Peyer's patch (tissue), 4 donors: Measurements from ENCODE around the gene TNFAIP8L2. TPM values are rescaled to one million over a fixed set of nuclear protein-coding genes. Genes with fewer than 3 reads are reported as not detected.

Experiments
- DNase-seq, 3 donors: peaks; one replicate each; pipeline ENCODE4 v3.0.0-alpha.2; 2017 to 2019
- H3K27ac ChIP-seq, 4 donors: fragments of 200-600 bp; sonication (generic); one replicate each; pipeline ENCODE4 v1.5.1; 2016 to 2019
- H3K27me3 ChIP-seq, 2 donors: fragments of 200-600 bp; sonication (generic); one replicate each; pipeline ENCODE4 v1.5.1; 2019
- H3K36me3 ChIP-seq, 3 donors: fragments of 200-600 bp; sonication (generic); one replicate each; pipeline ENCODE4 v1.5.1; 2016 to 2019
- H3K4me1 ChIP-seq, 4 donors: fragments of 200-600 bp; sonication (generic); one replicate each; pipeline ENCODE4 v1.5.1; 2016 to 2019
- H3K4me3 ChIP-seq, 4 donors: fragments of 200-600 bp; sonication (generic); 1 replicate in 3 of 4; 2 replicates in 1 of 4; pipeline ENCODE4 v1.5.1; 2016 to 2019; ENCODE audit warnings: mild to moderate bottlenecking in 1 of 4
- H3K9me3 ChIP-seq, 4 donors: fragments of 200-600 bp; sonication (generic); one replicate each; pipeline ENCODE4 v1.5.1; 2016 to 2019; ENCODE audit warnings: mild to moderate bottlenecking in 1 of 4
- CTCF ChIP-seq, 6 experiments: fragments of 450-650 bp in 4 of 6; fragments of 200-600 bp in 2 of 6; sonication (generic) in 1 of 6; IDR thresholded peaks; one replicate each; pipeline ENCODE4 v1.5.1; 2017 to 2019; ENCODE audit warnings: antibody characterized with exemption in 6 of 6, mild to moderate bottlenecking in 3 of 6, moderate library complexity in 1 of 6
- POLR2A ChIP-seq, 2 donors: fragments of 450-650 bp; IDR thresholded peaks; one replicate each; pipeline ENCODE4 v1.5.1; 2017; ENCODE audit warnings: antibody characterized with exemption in 2 of 2, mild to moderate bottlenecking in 2 of 2, moderate library complexity in 2 of 2
- total RNA-seq, 4 donors: library from RNA; depleted of rRNA; stranded (reverse); fragments of >200 nt; gene quantifications; one replicate each; pipeline ENCODE4 v1.1.0, GENCODE V29; 2016

The TNFAIP8L2 gene
- total RNA-seq, 4 donors from 2014 or later = 4.0 to 6.6 TPM; not detected in 2

- Histone ChIP-seq H3K9me3 (no peaks in the 10 kb centered on the region), H3K4me1 (peaks cover 0 to 10% (median 0%) of the 10 kb centered on the region in 4 donors), H3K36me3 (peaks cover 0 to 30% (median 0%) of the 10 kb centered on the region in 3 donors), H3K4me3 (no peak overlapping the region), H3K27ac (no peak overlapping the region), H3K27me3 (no peaks in the 10 kb centered on the region)
- DNase-seq = no peak
- TF ChIP-seq POLR2A (IDR thresholded peaks at IDR 0.05) (no peak), CTCF (IDR thresholded peaks at IDR 0.05) (no peak)
These were observed 2.9 kb downstream of the TNFAIP8L2 start for GRCh38 chr1:151159373-151159772.

GRCh38 chr1:151164732-151165280, 8.4 kb downstream of the TNFAIP8L2 start:
- TF ChIP-seq POLR2A (IDR thresholded peaks at IDR 0.05) = no peak
- no peak for TF ChIP-seq CTCF (IDR thresholded peaks at IDR 0.05)
- H3K9me3 ChIP-seq = no peaks in the 10 kb centered on the region
- H3K27ac ChIP-seq = peak overlapping the region; percentile 79 to 84 (median 82)
- H3K36me3 ChIP-seq = peaks cover 0 to 33% (median 0%) of the 10 kb centered on the region in 3 donors
- peak overlapping the region; percentile 74 to 88 (median 77) for H3K4me3 ChIP-seq
- H3K27me3 ChIP-seq = no peaks in the 10 kb centered on the region
- no peak for DNase-seq
- H3K4me1 ChIP-seq = peaks cover 0 to 19% (median 8%) of the 10 kb centered on the region in 4 donors

- H3K27ac ChIP-seq = peak overlapping the region; percentile 79 to 84 (median 82)
- peak in 2 of 3 donors; percentile 59 to 61 for DNase-seq
- no peaks in the 10 kb centered on the region for H3K9me3 ChIP-seq
- no peaks in the 10 kb centered on the region for H3K27me3 ChIP-seq
- peaks cover 0 to 19% (median 8%) of the 10 kb centered on the region in 4 donors for H3K4me1 ChIP-seq
- peaks cover 0 to 36% (median 0%) of the 10 kb centered on the region in 3 donors for H3K36me3 ChIP-seq
- TF ChIP-seq CTCF (IDR thresholded peaks at IDR 0.05) (no peak), POLR2A (IDR thresholded peaks at IDR 0.05) (no peak)
- H3K4me3 ChIP-seq = peak overlapping the region; percentile 74 to 88 (median 77)
These were observed 8.9 kb downstream of the TNFAIP8L2 start for GRCh38 chr1:151165281-151165737.

- TF ChIP-seq CTCF (IDR thresholded peaks at IDR 0.05) (peak in 4 of 6 experiments; percentile 33 to 54 (median 38)), POLR2A (IDR thresholded peaks at IDR 0.05) (peak; percentile 9 to 50)
- H3K4me1 ChIP-seq = peaks cover 0 to 19% (median 8%) of the 10 kb centered on the region in 4 donors
- H3K27me3 ChIP-seq = no peaks in the 10 kb centered on the region
- H3K27ac ChIP-seq = peak within 1 kb of the TSS; percentile 79 to 84 (median 82)
- DNase-seq = peak; percentile 95 to 99 (median 96)
- no peaks in the 10 kb centered on the region for H3K9me3 ChIP-seq
- peaks cover 0 to 34% (median 0%) of the 10 kb centered on the region in 3 donors for H3K36me3 ChIP-seq
- H3K4me3 ChIP-seq = peak within 1 kb of the TSS; percentile 74 to 88 (median 77)
These were observed 9.5 kb downstream of the TNFAIP8L2 start, which contains the start of the genes LYSMD1 and SCNM1 for GRCh38 chr1:151165738-151166504. Gene LYSMD1, minus strand, starts transcription at chr1:151165902. Its CDS starts 644 bp downstream, at chr1:151165258. Gene SCNM1, plus strand, starts transcription at chr1:151166144. Its CDS starts 9 bp downstream, at chr1:151166153.

- H3K9me3 ChIP-seq = no peaks in the 10 kb centered on the region
- TF ChIP-seq POLR2A (IDR thresholded peaks at IDR 0.05) = no peak
- TF ChIP-seq CTCF (IDR thresholded peaks at IDR 0.05) = no peak
- peaks cover 0 to 36% (median 0%) of the 10 kb centered on the region in 3 donors for H3K36me3 ChIP-seq
- H3K4me1 ChIP-seq = peaks cover 0 to 19% (median 8%) of the 10 kb centered on the region in 4 donors
- no peaks in the 10 kb centered on the region for H3K27me3 ChIP-seq
- H3K27ac ChIP-seq = peak overlapping the region in 3 of 4 donors; percentile 79 to 84 (median 82)
- H3K4me3 ChIP-seq = peak overlapping the region; percentile 74 to 88 (median 77)
- no peak for DNase-seq
These were observed 10.1 kb downstream of the TNFAIP8L2 start for GRCh38 chr1:151166505-151166956.
